GM23338 (cell line): ENCODE measurements around the gene SMAP2. TPM values are rescaled to one million over a fixed set of nuclear protein-coding genes. Genes with fewer than 3 reads are reported as not detected.

Experiments used
- polyA plus RNA-seq: library from polyadenylated mRNA; unstranded; fragments of >200 nt; fragmentation: Nextera tagmentation; extraction: Ambion mirVana; gene quantifications from 2 replicates; pipeline ENCODE4 v1.2.1, GENCODE V29; 2016
- total RNA-seq: library from RNA; depleted of rRNA; stranded (reverse); fragments of >200 nt; shearing (Covaris generic); gene quantifications from 2 replicates; pipeline ENCODE4 v1.2.3, GENCODE V29; 2014; rRNA removed

Gene SMAP2
- total and polyA plus RNA-seq, 2 experiments from 2014 or later: 2.9 to 4.8 TPM

Other genes starting within 250 kb of the SMAP2 start
- gene RLF, start 212.3 kb upstream of the SMAP2 start, total RNA-seq: 21.1 and 22.2 TPM in 2 replicates
- 4.4 and 6.6 TPM in 2 replicates for gene RLF, start 212.3 kb upstream of the SMAP2 start, polyA plus RNA-seq
- gene TMCO2, start 125.8 kb upstream of the SMAP2 start, total RNA-seq: not detected in 2 replicates
- gene TMCO2, start 125.8 kb upstream of the SMAP2 start, polyA plus RNA-seq: not detected in 2 replicates
- gene ZMPSTE24, start 115.5 kb upstream of the SMAP2 start, total RNA-seq: 51.2 and 76.0 TPM in 2 replicates
- gene ZMPSTE24, start 115.5 kb upstream of the SMAP2 start, polyA plus RNA-seq: 22.3 and 23.1 TPM in 2 replicates
- gene COL9A2, start 56.4 kb upstream of the SMAP2 start, total RNA-seq: 2.8 and 9.1 TPM in 2 replicates
- gene COL9A2, start 56.4 kb upstream of the SMAP2 start, polyA plus RNA-seq: 1.7 and 2.6 TPM in 2 replicates
- 10.0 and 10.8 TPM in 2 replicates for gene ZFP69B, start 76.7 kb downstream of the SMAP2 start, total RNA-seq
- 4.6 and 5.2 TPM in 2 replicates for gene ZFP69B, start 76.7 kb downstream of the SMAP2 start, polyA plus RNA-seq
- 4.6 and 8.2 TPM in 2 replicates for gene ZFP69, start 103.6 kb downstream of the SMAP2 start, total RNA-seq
- gene ZFP69, start 103.6 kb downstream of the SMAP2 start, polyA plus RNA-seq: 2.7 and 5.1 TPM in 2 replicates
- 5.9 and 7.2 TPM in 2 replicates for gene EXO5, start 135.0 kb downstream of the SMAP2 start, total RNA-seq
- 3.8 and 4.4 TPM in 2 replicates for gene EXO5, start 135.0 kb downstream of the SMAP2 start, polyA plus RNA-seq
- 7.6 and 11.5 TPM in 2 replicates for gene ZNF684, start 157.9 kb downstream of the SMAP2 start, total RNA-seq
- gene ZNF684, start 157.9 kb downstream of the SMAP2 start, polyA plus RNA-seq: 4.7 and 8.9 TPM in 2 replicates